IMR-90 (cell line): ENCODE measurements around the gene CA9. TPM values are rescaled to one million over a fixed set of nuclear protein-coding genes. Genes with fewer than 3 reads are reported as not detected.

Source experiments
- ATAC-seq: fragments of 200-7000 bp; cut with Tn5 transposase; 2 replicates; pipeline ENCODE4 v1.9.1; 2020; ENCODE audit warnings: low read depth, mild to moderate bottlenecking, moderate library complexity
- BruUV-seq: library from RNA; stranded (reverse); fragments of 400-500 nt; replicated peaks from 2 replicates; lab custom pipeline; 2021; lab: Mats Ljungman, UMichigan
- CTCF ChIA-PET: fragments of 300-600 bp; formaldehyde crosslinking; extraction: SDS; loops from one replicate; lab custom pipeline; 2021; ENCODE audit warnings: antibody characterized with exemption; lab: Yijun Ruan, JAX
- POLR2A ChIA-PET: fragments of 300-600 bp; sonication (Branson Sonifier 250); formaldehyde crosslinking; loops from one replicate; lab custom pipeline; 2022; ENCODE audit warnings: antibody characterized with exemption; ENCODE audit not compliant: unreplicated experiment; lab: Charles Lee
- DNase-seq: peaks from one replicate; pipeline ENCODE4 v3.0.0; 2013
- H2AFZ ChIP-seq: replicated peaks from 2 replicates; pipeline ENCODE3; 2013; ENCODE audit warnings: low read length, mild to moderate bottlenecking; ENCODE audit not compliant: poor library complexity
- H2AK5ac ChIP-seq: 2 replicates; pipeline ENCODE4 v1.6.1; 2013; ENCODE audit warnings: low read depth, low read length, inconsistent platforms
- H2AK9ac ChIP-seq: replicated peaks from 2 replicates; pipeline ENCODE3; 2013; ENCODE audit warnings: mild to moderate bottlenecking, low read depth, low read length, moderate library complexity; ENCODE audit not compliant: poor library complexity
- H2BK120ac ChIP-seq: 2 replicates; pipeline ENCODE4 v1.6.1; 2013; ENCODE audit warnings: low read depth, low read length, inconsistent platforms
- H2BK15ac ChIP-seq: 3 replicates; pipeline ENCODE4 v1.6.1; 2013; ENCODE audit warnings: low read depth, low read length, inconsistent platforms
- H2BK20ac ChIP-seq: 2 replicates; pipeline ENCODE4 v1.6.1; 2013; ENCODE audit warnings: low read depth, mild to moderate bottlenecking, inconsistent platforms, low read length, moderate library complexity
- H2BK5ac ChIP-seq: 2 replicates; pipeline ENCODE4 v1.6.1; 2013; ENCODE audit warnings: mild to moderate bottlenecking, low read depth, low read length, inconsistent platforms; ENCODE audit not compliant: poor library complexity, severe bottlenecking
- H3K14ac ChIP-seq: replicated peaks from 2 replicates; pipeline ENCODE4 v1.6.1; 2013; ENCODE audit warnings: low read depth, low read length, inconsistent platforms
- H3K18ac ChIP-seq: 2 replicates; pipeline ENCODE4 v1.6.1; 2013; ENCODE audit warnings: low read depth, low read length, control low read depth
- H3K23ac ChIP-seq: 2 replicates; pipeline ENCODE4 v1.6.1; 2013; ENCODE audit warnings: low read depth, low read length, inconsistent platforms
- H3K27ac ChIP-seq: 2 replicates; pipeline ENCODE4 v1.5.1; 2013; ENCODE audit warnings: mild to moderate bottlenecking, control low read depth, low read length; ENCODE audit not compliant: insufficient read depth
- H3K27me3 ChIP-seq: 2 replicates; pipeline ENCODE4 v1.6.1; 2013; ENCODE audit warnings: low read length; ENCODE audit not compliant: control insufficient read depth, insufficient read depth
- H3K36me3 ChIP-seq: 2 replicates; pipeline ENCODE4 v1.6.1; 2013; ENCODE audit warnings: low read length, mixed read lengths; ENCODE audit not compliant: control insufficient read depth, insufficient read depth
- H3K4ac ChIP-seq: 2 replicates; pipeline ENCODE4 v1.6.1; 2013; ENCODE audit warnings: low read depth, low read length, inconsistent platforms
- H3K4me1 ChIP-seq: 2 replicates; pipeline ENCODE4 v1.6.1; 2013; ENCODE audit warnings: low read length, mixed read lengths; ENCODE audit not compliant: control insufficient read depth, insufficient read depth
- H3K4me2 ChIP-seq: 2 replicates; pipeline ENCODE4 v1.6.1; 2013; ENCODE audit warnings: low read depth, mild to moderate bottlenecking, control low read depth, low read length, moderate library complexity
- H3K4me3 ChIP-seq: 2 replicates; pipeline ENCODE4 v1.5.1; 2013; ENCODE audit warnings: low read depth, mild to moderate bottlenecking, control low read depth, low read length, moderate library complexity; ENCODE audit not compliant: insufficient read depth
- H3K56ac ChIP-seq: 2 replicates; pipeline ENCODE4 v1.6.1; 2013; ENCODE audit warnings: low read length, inconsistent platforms; ENCODE audit not compliant: insufficient read depth; ENCODE audit errors: extremely low read depth
- H3K79me1 ChIP-seq, 2 experiments: 2 replicates each; pipeline ENCODE4 v1.6.1; 2013; ENCODE audit warnings: low read length in 2 of 2, inconsistent platforms in 1 of 2, low read depth in 1 of 2
- H3K9ac ChIP-seq: 2 replicates; pipeline ENCODE4 v1.6.1; 2013; ENCODE audit warnings: low read depth, low read length, control low read depth
- H3K9me1 ChIP-seq: 2 replicates; pipeline ENCODE4 v1.6.1; 2013; ENCODE audit warnings: low read length, inconsistent platforms; ENCODE audit not compliant: insufficient read depth
- H3K9me3 ChIP-seq: 2 replicates; pipeline ENCODE4 v1.6.1; 2013; ENCODE audit warnings: low read length; ENCODE audit not compliant: control insufficient read depth, insufficient read depth
- H4K20me1 ChIP-seq: 2 replicates; pipeline ENCODE4 v1.6.1; 2013; ENCODE audit warnings: low read length, inconsistent platforms; ENCODE audit not compliant: insufficient read depth
- H4K5ac ChIP-seq: 2 replicates; pipeline ENCODE4 v1.6.1; 2013; ENCODE audit warnings: mild to moderate bottlenecking, low read depth, low read length, control low read depth
- H4K8ac ChIP-seq, 2 experiments: 2 replicates each; pipeline ENCODE4 v1.6.1; 2013; ENCODE audit warnings: low read depth in 2 of 2, low read length in 2 of 2, control low read depth in 1 of 2, inconsistent platforms in 1 of 2
- H4K91ac ChIP-seq: 2 replicates; pipeline ENCODE4 v1.6.1; 2013; ENCODE audit warnings: low read depth, low read length, inconsistent platforms; ENCODE audit not compliant: insufficient read depth
- BHLHE40 ChIP-seq: fragments of 150-350 bp; IDR thresholded peaks from 2 replicates; pipeline ENCODE4 v1.6.1; 2016; ENCODE audit warnings: mild to moderate bottlenecking, low read depth, low read length
- CEBPB ChIP-seq: IDR thresholded peaks from 2 replicates; pipeline ENCODE4 v1.6.1; 2012; ENCODE audit warnings: low read depth, low read length, improper control_type of control experiment
- CHD1 ChIP-seq: IDR thresholded peaks from 2 replicates; pipeline ENCODE4 v1.6.1; 2012; ENCODE audit warnings: low read depth, low read length, improper control_type of control experiment
- ELK1 ChIP-seq: fragments of 150-350 bp; IDR thresholded peaks from 2 replicates; pipeline ENCODE4 v1.6.1; 2016; ENCODE audit warnings: low read depth, mild to moderate bottlenecking, low read length, moderate library complexity, borderline replicate concordance
- FOS ChIP-seq: fragments of 150-350 bp; IDR thresholded peaks from 2 replicates; pipeline ENCODE4 v1.6.1; 2016; ENCODE audit warnings: low read depth, low read length
- MAFK ChIP-seq: IDR thresholded peaks from 2 replicates; pipeline ENCODE4 v1.6.1; 2012; ENCODE audit warnings: low read depth, low read length, improper control_type of control experiment
- MAZ ChIP-seq: IDR thresholded peaks from 2 replicates; pipeline ENCODE4 v1.6.1; 2012; ENCODE audit warnings: low read depth, mild to moderate bottlenecking, low read length, improper control_type of control experiment, moderate library complexity, borderline replicate concordance
- MXI1 ChIP-seq: IDR thresholded peaks from 2 replicates; pipeline ENCODE4 v1.6.1; 2012; ENCODE audit warnings: low read depth, mild to moderate bottlenecking, low read length, moderate library complexity, borderline replicate concordance
- NFE2L2 ChIP-seq: fragments of 150-350 bp; IDR thresholded peaks from 2 replicates; pipeline ENCODE4 v1.6.1; 2016; ENCODE audit warnings: low read depth, mild to moderate bottlenecking, low read length
- POLR2A ChIP-seq: IDR thresholded peaks from 2 replicates; pipeline ENCODE4 v1.6.1; 2012; ENCODE audit warnings: mild to moderate bottlenecking, low read depth, low read length
- RAD21 ChIP-seq: IDR thresholded peaks from 2 replicates; pipeline ENCODE4 v1.6.1; 2012; ENCODE audit warnings: low read length, improper control_type of control experiment
- RCOR1 ChIP-seq: IDR thresholded peaks from 2 replicates; pipeline ENCODE4 v1.6.1; 2012; ENCODE audit warnings: mild to moderate bottlenecking, low read length, improper control_type of control experiment; ENCODE audit not compliant: insufficient replicate concordance
- RFX5 ChIP-seq: IDR thresholded peaks from 2 replicates; pipeline ENCODE4 v1.8.0; 2012; ENCODE audit warnings: low read depth, mild to moderate bottlenecking, low read length, moderate library complexity
- SMC3 ChIP-seq: fragments of 150-350 bp; IDR thresholded peaks from 2 replicates; pipeline ENCODE4 v1.6.1; 2016; ENCODE audit warnings: low read depth, mild to moderate bottlenecking, antibody characterized with exemption, low read length, moderate library complexity
- USF2 ChIP-seq: fragments of 150-350 bp; IDR thresholded peaks from 2 replicates; pipeline ENCODE4 v1.6.1; 2017; ENCODE audit warnings: mild to moderate bottlenecking, antibody characterized with exemption, low read length, low read depth
- WGBS, 2 experiments: methylation state at CpG; one replicate each; pipeline versions ENCODE4 v1.1.5 to v1.1.7; 2013; ENCODE audit warnings: missing lambda C conversion rate in 2 of 2; ENCODE audit not compliant: insufficient read length in 1 of 2; ENCODE audit errors: extremely low coverage in 2 of 2; 5-methylcytosine and 5-hydroxymethylcytosine counted together
- dilution Hi-C: fragments of 300-500 bp; cut with HindIII; formaldehyde crosslinking; loops from one replicate; pipeline ENCODE4 v1.14.3; 2018; ENCODE audit warnings: low sequenced_read_pairs; ENCODE audit not compliant: unreplicated experiment
- in situ Hi-C: fragments of 300-500 bp; cut with MboI; formaldehyde crosslinking; loops from 3 replicates; pipeline ENCODE4 v1.14.3; 2019; ENCODE audit warnings: low sequenced_read_pairs, inconsistent platforms, mixed read lengths
- intact Hi-C: fragments of 100-400 bp; cut with micrococcal nuclease; formaldehyde crosslinking; loops from 2 replicates; pipeline ENCODE4 v1.10.0; 2022
- polyA plus RNA-seq, 3 experiments: library from polyadenylated mRNA; depleted of rRNA; stranded (reverse); fragments of >200 nt; gene quantifications; 2 replicates each; pipeline ENCODE4 v1.2.3, GENCODE V29; 2012; ENCODE audit warnings: low replicate concordance in 1 of 3
- total RNA-seq: library from RNA; depleted of rRNA; stranded (reverse); fragments of >200 nt; gene quantifications from 2 replicates; pipeline ENCODE4 v1.2.3, GENCODE V29; 2012

The CA9 gene
- total and polyA plus RNA-seq, 2 of the 4 experiments (the other 2 are of a cell fraction): 0.54 to 3.9 TPM

DNA sequence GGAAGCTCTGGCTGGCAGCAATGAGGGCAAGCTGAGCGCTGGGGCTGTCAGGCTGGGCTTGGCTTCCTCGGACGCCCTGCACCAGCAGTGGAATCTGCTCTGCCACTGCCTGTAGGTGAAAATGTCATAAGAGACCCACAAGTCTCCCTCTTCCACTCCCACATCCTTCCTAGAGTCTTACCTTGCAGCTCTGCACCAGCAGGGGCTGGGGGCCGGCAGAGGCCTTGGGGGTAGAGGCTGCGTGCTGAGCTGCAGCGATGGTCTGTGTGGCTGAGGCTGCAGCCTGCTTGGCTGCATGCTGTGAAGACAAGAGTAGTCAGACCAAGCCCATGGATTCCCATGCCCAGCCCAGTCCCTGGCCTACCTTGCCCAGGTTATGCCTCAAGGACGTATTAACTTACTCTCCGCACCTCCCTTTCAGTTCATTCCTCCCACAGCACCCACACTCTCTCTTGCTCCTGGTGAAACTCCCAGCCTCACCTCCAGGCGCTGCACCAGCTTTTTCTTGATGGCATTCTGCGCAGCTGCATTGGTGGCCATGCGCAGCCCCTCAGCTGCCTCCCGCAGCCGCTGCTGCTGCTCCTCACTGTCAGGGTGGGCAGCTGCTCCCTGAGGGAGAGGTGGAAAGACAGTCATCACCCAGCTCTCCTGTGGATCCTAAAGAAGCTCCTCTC, 41.0 kb downstream of the CA9 start:
- intact Hi-C loops: no loop called here
- Histone ChIP-seq H3K27me3 (no peaks in the 10 kb centered on the region), H3K23ac (no peak overlapping the region), H4K20me1 (peaks cover 41% of the 10 kb centered on the region), H2BK15ac (no peak overlapping the region), H3K4me3 (no peak overlapping the region), H3K9ac (no peak overlapping the region), H3K4me2 (no peak overlapping the region), H3K9me1 (no peaks in the 10 kb centered on the region; the same call in 1 of the 2 replicates), H2AFZ (no peak overlapping the region), H3K79me1 (peaks cover 34 to 76% of the 10 kb centered on the region in 2 experiments), H3K27ac (no peak overlapping the region), H3K56ac (no peak overlapping the region), H3K36me3 (peaks cover 88% of the 10 kb centered on the region), H2BK120ac (no peak overlapping the region), H3K4me1 (no peaks in the 10 kb centered on the region), H2BK5ac (no peak overlapping the region), H3K14ac (no peak overlapping the region), H3K4ac (no peak overlapping the region), H4K8ac (no peak overlapping the region), H3K18ac (no peak overlapping the region), H2BK20ac (no peak overlapping the region), H4K91ac (no peak overlapping the region), H2AK5ac (no peak overlapping the region), H2AK9ac (no peak overlapping the region), H3K9me3 (no peaks in the 10 kb centered on the region), H4K5ac (no peak overlapping the region)
- DNase-seq (no peak), ATAC-seq (no peak)
- TSS peak; percentile 16 for BruUV-seq
- CTCF ChIA-PET: interaction anchor here (0.7 kb wide), 1 partner anchor 49 kb away, joined by 3 read pairs; no protein-coding TSS in a partner anchor
- POLR2A ChIA-PET: interaction anchor here (1.0 kb wide), 1 partner anchor 24 kb away, joined by 4 read pairs; no protein-coding TSS in a partner anchor
- in situ Hi-C loops: no loop called here
- WGBS, 2 experiments: 100% methylated on average over 2 of the region's 13 CpGs; no CpG with 5 or more reads in 1 of the 2 experiments
- dilution Hi-C loops: no loop called here
- TF ChIP-seq SMC3: no peak
- TF ChIP-seq BHLHE40: no peak
- no peak for TF ChIP-seq FOS
- TF ChIP-seq RFX5: no peak
- no peak for TF ChIP-seq CHD1
- TF ChIP-seq NFE2L2: no peak
- no peak for TF ChIP-seq RCOR1
- no peak for TF ChIP-seq MAFK
- no peak for TF ChIP-seq CEBPB
- no peak for TF ChIP-seq RAD21
- TF ChIP-seq MXI1: no peak
- TF ChIP-seq USF2: no peak
- TF ChIP-seq MAZ: no peak
- TF ChIP-seq ELK1: no peak
- TF ChIP-seq POLR2A: no peak
